ENCODE results near the gene ZNF575.

Gene ZNF575

DNA sequence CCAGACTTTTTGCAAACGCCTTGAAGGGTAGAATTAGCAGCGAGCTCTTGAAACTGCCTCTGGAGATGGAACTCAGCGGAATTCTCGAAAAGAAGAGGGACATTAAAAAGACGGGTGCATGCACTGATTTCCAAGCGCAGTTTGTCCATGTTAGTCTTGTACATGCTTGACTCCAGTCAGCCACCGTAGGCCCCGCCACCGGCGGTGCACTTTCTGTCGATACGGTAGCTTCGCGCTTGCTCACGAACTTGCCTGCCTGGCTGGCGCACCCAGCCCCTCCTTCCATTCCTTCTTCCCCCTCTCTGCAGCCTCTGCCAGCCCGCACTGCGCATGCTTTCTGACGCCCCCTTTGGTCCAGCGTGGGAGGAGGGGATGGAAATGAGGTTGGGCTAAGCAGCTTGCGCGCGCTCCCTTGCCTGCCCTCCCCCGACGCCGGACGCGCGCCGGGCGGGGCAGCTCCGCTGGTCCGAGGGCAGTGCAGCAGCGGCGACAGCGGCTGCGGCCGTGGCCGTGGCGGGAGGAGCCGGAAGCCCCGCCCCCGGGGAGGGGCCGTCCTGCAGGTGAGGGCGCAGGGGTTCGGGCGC lies at the start of gene ZNF575:
ZNF575 (plus strand) TSS at position 227 of the 584 bp plus-strand sequence. CDS start 1,235 bp downstream, outside the sequence.
- peak; percentile 86 to 97 (median 94) for DNase-seq
- intact Hi-C loops (cut with DNase I) = loop anchor here (10.0 kb wide), 1 partner anchor 62 kb away; the partner anchor contains the start of genes IRGQ and ZNF576

DNA sequence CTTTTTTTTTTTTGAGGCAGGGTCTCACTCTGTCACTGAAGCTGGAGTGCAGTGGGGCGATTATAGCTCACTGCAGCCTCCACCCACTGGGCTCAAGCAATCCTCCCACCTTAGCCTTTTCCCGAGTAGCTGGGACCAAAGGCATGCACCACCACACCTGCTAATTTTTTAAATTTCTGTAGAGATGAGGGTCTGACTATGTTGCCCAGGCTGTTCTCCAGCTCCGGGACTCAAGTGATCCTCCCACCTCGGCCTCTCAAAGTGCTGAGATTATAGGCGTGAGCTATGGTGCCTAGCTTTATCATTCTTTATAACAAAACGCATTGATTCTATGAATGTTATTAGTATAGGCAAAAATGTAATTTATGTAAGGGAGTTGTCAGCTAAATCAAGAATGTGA lies 49.7 kb upstream of the ZNF575 start:
- intact Hi-C loops (cut with DNase I) = no loop called here
- no peak for DNase-seq

DNA sequence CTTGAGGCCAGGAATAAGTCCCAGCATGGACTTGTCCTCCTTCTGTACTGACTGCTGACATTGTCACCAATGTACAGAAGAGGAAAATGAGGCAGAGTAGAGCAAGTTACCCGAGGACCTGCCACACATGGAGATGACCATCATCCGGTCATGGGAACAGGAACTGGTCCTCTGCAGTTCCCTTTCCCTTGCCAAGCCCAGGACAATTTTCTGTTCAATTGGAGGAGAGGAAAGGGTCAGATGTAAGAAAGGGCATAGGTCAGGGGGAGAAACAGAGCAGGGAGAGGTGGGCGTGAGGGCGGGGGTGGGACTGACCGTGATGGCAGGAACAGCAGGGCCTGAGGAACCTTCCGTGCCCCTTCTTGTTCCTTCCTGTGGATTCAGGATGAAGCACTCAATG lies 47.0 kb upstream of the ZNF575 start:
- no peak for DNase-seq
- intact Hi-C loops (cut with DNase I) = no loop called here

GRCh38 chr19:43486412-43486811 lies 46.6 kb upstream of the ZNF575 start:
- DNase-seq = no peak
- intact Hi-C loops (cut with DNase I) = no loop called here

GRCh38 chr19:43488179-43488578 lies 44.8 kb upstream of the ZNF575 start:
- intact Hi-C loops (cut with DNase I) = no loop called here

DNA sequence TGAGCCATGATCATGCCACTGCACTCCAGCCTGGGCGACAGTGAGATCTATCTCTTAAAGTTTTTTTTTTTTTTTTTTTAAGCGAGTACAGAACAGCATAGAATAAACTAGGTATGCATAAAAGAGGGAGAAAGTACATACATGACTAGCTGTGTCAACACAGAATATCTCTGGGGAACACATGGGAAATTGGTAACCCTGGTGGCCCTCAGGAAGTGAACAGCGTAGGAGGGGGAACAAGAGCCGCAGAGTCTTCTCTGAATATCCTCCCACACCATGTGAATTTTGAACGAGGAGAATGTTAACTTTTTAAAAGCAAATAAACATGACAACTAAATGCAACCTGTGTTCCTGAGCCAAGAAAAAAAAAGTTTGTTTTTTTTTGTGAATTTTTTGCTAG lies 43.7 kb upstream of the ZNF575 start:
- no peak for DNase-seq
- intact Hi-C loops (cut with DNase I) = no loop called here

More at GRCh38 chr19:43488179-43488578, 44.8 kb upstream of the ZNF575 start:
- no peak for DNase-seq

GRCh38 chr19:43489979-43490599 lies 42.9 kb upstream of the ZNF575 start:
- DNase-seq = no peak
- intact Hi-C loops (cut with DNase I) = no loop called here

GRCh38 chr19:43490759-43491158 lies 42.2 kb upstream of the ZNF575 start:
- no peak for DNase-seq
- intact Hi-C loops (cut with DNase I) = no loop called here

DNA sequence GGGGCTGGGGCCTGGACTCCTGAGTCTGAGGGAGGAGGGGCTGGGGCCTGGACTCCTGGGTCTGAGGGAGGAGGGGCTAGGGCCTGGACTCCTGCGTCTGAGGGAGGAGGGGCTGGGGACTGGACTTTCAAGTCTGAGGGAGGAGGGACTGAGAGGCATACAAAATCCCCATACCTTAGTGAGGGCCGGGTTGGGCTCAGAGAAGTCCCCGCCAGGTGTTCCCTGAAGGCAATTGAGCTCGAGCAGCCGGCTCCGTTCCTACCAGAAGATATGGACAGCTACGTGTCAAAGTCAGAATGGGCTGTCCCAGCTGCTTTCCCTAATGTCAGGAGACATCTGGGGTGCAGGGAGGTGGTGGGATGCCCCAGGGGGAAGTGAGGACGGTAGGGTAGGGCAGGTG lies 37.9 kb upstream of the ZNF575 start:
- intact Hi-C loops (cut with DNase I) = no loop called here
- DNase-seq = no peak

DNA sequence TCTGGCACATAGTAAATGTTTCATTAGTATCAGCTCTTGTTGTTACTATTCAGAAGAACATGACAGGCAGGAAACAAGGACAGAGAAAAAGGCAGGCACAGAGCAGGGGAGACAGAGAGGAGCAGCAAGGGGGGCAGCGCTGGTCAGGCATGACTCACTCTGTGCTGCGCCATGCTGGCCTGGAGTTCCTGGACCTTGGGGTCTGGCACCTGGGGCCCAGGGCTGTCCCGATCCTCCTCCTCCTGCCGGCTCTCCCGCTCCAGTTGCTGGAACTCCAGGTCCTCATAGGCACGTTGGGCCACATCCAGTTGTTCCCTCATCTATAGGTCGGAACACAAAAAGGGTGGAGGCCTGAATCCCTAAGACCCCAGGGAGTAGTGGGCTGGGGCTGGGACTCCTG lies 36.0 kb upstream of the ZNF575 start:
- intact Hi-C loops (cut with DNase I) = no loop called here
- no peak for DNase-seq

GRCh38 chr19:43498233-43498842 lies 34.6 kb upstream of the ZNF575 start:
- no peak for DNase-seq
- intact Hi-C loops (cut with DNase I) = no loop called here

DNA sequence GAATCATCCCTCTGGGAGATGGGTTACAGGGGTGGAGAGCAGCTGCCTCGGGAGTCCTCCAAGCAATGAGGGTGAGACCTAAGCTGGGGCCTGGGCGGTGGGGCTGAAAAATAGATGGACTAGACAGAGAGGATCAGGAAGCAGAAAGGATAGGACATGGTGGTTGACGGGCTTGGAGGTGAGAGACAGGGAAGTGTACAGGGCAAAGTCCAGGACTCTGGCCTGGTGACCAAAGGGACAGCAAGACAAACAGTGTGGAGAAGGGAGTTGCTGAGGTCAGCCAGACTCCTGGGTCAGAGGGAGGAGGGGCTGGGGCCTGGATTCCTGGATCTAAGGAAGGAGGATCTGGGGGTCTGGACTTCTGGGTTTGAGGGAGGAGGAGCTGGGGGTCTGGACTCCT lies 33.9 kb upstream of the ZNF575 start:
- no peak for DNase-seq
- intact Hi-C loops (cut with DNase I) = no loop called here

DNA sequence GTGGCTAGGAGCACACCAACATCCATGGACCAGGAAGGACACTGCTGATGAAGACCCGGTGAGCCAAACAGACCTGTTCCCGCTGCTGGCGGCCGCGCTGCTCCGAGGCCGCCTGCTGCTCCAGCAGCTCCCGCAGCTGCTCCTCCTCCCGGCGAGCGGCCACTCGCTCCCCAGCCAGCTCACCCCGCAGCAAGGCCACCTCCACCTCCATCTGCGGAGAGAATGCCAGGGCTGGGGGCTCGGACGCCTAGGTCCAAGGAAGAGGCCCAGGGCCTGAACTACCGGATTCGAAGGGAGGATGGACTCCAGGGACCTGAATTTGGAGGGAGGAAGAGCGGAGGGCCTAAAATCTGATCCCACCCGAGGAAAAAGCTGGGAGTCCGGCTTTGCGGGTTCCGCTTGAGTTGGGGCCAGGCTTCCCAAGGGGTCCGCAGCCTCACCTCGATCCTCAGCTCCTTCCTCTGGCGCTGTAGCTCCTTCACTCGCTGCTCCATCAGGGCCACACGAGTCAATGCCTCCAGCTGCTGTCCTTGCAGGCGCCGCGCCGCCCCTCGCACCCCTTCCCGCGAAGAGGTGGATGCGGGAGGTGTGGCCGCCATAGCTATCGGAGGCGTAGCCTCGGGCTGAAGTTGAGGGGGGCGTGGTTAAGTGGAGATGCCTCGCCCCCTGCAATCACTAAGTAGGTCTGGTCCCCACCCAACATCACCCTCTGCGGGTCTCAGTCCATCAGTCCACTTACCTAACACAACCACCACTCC lies 31.1 kb upstream of the ZNF575 start:
- DNase-seq = no peak
- intact Hi-C loops (cut with DNase I) = loop anchor here (5.0 kb wide), 1 partner anchor 55 kb away; no protein-coding TSS in a partner anchor

GRCh38 chr19:43502419-43502976 lies 30.5 kb upstream of the ZNF575 start:
- no peak for DNase-seq
- intact Hi-C loops (cut with DNase I) = loop anchor here (5.0 kb wide), 1 partner anchor 55 kb away; no protein-coding TSS in a partner anchor

DNA sequence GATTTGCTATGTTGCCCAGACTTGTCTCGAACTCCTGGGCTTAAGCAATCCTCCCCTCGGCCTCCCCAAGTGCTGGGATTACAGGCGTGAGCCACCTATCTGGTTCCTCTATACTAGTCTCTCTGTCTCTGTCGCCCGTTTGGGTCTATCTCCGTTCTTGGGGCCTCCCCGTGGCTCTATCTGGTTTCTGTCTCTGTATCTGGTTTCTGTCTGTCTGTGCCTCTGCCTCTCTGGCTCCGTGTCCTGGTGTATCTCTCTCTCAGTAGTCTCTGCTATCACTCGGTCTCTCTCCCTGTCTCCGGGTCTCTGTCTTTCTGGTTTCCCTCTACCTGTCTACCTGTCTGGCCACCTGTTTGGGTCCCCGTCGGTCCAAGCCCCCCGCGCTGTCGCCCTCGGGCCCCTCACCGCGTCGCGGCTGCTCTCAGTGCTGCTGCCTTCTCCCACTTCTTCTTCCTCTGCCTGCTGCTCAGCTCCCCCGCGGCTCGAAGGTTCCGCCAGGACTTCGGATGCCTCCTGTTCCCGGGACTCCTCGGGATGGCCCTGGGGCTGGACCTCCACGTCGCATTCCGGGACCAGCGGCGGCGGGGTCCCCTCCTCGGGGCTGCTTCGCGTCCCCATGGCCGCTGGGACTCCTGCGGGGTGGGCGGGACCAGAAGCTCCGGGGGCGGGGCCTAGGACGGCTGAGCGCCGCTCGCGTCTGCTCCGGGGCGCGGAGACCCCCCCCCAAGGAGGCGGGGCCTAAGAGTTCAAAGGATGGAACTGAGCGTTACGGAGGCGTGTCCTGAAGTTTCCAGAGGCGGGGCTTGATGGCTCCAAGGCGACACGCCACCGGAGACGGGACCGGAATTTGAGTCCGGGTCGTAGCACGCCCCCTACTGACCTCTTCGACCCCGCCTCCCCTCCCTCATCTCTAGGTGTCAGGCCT lies 29.2 kb upstream of the ZNF575 start:
- intact Hi-C loops (cut with DNase I) = loop anchor here (5.0 kb wide), 1 partner anchor 56 kb away; no protein-coding TSS in a partner anchor
- peak; percentile 92 to 98 (median 97) for DNase-seq

GRCh38 chr19:43504426-43505185 lies 28.4 kb upstream of the ZNF575 start, which contains the start of gene PHLDB3:
PHLDB3 (minus strand) TSS chr19:43504746; CDS start chr19:43504118, 628 bp downstream.
- intact Hi-C loops (cut with DNase I) = loop anchor here (5.0 kb wide), 1 partner anchor 57 kb away; no protein-coding TSS in a partner anchor

GRCh38 chr19:43505186-43505456 lies 27.9 kb upstream of the ZNF575 start:
- no peak for DNase-seq
- intact Hi-C loops (cut with DNase I) = no loop called here

More at GRCh38 chr19:43504426-43505185, 28.4 kb upstream of the ZNF575 start, which contains the start of gene PHLDB3:
- peak in 11 of 42 donors; percentile 14 to 39 (median 27) for DNase-seq

DNA sequence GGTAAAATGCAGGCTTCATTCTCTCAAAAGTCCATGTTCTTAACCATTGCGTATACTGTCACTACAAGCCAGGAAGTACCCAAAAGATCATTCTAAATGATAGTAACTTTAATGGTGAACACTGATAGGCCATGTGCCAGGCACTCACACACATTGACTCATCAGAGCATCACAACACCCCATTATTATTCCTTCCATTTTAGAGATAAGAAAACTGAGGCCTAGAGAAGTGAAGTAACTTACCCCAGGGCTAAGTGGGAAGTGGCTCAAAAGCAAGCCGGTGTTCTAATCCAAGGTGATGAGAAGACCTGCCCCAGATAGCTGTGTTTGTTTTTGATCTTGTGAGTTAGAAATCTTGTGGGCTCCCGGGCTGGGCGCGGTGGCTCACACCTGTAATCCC lies 27.0 kb upstream of the ZNF575 start:
- intact Hi-C loops (cut with DNase I) = no loop called here
- no peak for DNase-seq
